Measurements from ENCODE around the gene DNAI1.

GRCh38 chr9:34451135-34451534 is 7.5 kb upstream of the DNAI1 start:
- TF ChIP-seq CTCF (optimal IDR thresholded peaks at IDR 0.05 in 1 of 3, IDR thresholded peaks at IDR 0.05 in 1 of 3, conservative IDR thresholded peaks at IDR 0.05 in 1 of 3; ENCODE audit: extremely low read depth in 1 of 3, insufficient read depth in 2 of 3, low read length in 3 of 3) (no peak), EZH2 (IDR thresholded peaks at IDR 0.05; ENCODE audit: low read length) (no peak)
